ENCODE data around the gene WNT7B.

The WNT7B gene

DNA sequence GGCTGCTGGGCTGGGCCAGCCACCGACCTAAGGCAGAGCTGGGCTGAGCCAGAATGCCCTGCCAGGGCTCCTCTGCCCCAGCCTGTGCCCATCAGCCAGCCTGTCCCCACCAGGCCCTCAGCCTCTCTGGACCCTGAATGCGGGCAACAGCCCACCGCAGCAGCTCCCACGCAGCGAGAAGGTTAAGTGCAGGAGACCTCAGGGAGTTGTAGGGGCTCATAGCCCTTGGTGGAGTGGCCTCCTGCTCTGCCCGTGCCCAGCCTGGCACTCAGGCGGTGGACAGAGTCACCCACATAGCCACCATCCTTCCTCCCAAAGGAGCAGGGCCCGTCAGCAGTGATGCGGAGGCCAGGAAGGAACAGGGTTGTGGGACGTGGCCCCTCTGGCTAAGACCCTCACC lies 19.1 kb downstream of the WNT7B start:
- no peak for DNase-seq (ENCODE audit: low read depth in 2 of 2)

DNA sequence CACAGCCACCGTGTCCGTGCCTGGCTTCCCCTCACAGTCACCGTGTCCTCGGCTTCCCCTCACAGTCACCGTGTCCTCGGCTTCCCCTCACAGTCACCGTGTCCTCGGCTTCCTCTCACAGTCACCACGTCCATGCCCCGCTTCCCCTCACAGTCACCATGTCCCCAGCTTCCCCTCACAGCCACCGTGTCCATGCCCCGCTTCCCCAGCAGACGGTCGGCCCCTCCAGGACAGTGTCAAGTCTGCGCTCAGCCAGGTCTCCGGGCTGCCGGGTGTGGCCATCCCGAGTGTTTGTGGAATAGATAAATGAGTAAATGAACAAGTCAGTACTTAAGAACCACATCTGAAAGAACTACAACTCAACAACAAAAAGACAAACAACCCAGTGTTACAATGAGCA lies 23.8 kb downstream of the WNT7B start:
- no peak for DNase-seq (ENCODE audit: low read depth in 2 of 2)

DNA sequence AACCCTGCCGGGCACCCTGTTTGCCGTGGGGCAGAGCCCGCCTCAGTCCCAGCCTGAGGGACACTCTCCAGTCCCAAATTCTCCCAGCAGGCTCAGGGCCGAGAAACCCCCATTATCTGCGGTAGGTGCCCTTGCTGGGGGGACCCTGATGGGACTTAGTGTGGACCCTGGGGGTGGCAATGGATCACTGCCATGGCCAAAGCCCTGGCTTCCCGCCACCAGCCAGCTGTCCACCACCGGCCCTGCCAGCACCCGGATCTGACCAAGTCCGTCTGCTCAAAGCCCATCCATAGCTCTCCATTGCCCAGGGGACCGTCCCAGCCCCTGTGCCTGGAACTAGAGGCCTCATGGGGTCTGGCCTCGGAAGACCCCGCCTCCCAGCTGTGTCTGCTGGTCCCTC lies 24.4 kb downstream of the WNT7B start:
- DNase-seq (ENCODE audit: low read depth in 2 of 2): no peak

DNA sequence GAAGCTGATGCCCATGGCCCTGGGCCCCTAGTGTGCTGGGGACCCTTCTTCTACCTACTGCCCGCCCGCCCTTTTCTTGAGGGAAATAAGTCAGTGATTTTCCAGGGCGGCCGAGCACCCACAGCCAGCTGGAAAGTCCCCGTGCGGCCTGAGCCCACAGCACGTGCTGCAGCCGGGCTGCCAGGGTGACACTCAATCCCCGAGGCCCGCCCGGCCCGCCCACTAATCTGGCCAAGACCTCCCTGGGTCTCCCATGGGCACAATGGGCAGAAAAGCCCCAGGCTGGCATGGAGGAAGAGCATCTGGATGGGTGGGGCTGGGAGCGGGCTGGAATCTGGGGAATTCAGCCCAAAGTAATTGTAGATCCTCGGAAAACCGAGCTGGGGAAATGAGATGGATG lies 24.8 kb downstream of the WNT7B start:
- DNase-seq (ENCODE audit: low read depth in 2 of 2): no peak

DNA sequence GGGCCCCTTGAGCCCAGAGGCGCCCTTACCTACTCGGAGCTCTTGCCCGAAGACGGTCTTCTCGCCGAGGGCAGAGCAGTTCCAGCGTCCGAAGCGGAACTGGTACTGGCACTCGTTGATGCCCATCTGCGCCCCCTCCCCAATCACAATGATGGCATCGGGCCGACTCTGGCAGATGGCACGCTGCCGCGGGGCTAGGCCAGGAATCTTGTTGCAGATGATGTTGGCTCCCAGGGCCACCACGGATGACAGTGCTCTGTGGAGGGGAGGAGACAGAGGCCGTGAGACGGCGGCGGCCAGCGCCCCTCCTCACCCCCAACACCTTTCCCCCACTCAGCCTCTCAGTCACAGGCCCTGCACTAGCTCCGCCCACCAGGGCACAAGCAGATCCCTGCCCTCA lies 27.1 kb downstream of the WNT7B start:
- DNase-seq (ENCODE audit: low read depth in 2 of 2): no peak

DNA sequence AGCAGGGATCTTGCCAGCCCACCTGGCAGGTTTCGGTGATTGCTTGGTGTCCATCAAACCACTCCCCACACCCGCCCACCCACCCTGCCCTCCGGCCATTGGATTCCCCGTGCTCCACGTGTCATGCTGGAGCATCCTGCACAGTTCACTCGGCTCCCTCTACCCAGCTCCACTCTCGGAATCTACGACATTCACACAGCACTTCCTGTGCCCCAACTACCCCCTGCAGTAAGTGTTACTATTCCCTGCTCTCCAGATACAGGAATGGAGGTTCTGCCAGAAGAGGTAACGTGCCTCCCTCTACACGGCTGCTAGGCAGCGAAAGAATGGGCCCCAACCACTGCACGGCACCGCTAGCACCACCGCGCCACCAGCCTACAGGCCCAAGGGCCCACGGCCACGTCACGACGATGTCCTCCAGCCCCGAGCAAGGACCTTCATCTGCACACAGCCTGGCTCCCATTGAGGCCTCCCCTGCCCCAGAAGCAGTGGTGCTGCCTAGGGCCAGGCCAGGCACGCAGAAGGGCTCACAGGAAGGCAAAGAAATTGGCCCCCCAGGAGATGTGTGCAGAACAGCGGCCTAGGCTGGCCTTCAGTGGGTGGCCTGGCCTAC lies 27.6 kb downstream of the WNT7B start:
- no peak for DNase-seq (ENCODE audit: low read depth in 2 of 2)

DNA sequence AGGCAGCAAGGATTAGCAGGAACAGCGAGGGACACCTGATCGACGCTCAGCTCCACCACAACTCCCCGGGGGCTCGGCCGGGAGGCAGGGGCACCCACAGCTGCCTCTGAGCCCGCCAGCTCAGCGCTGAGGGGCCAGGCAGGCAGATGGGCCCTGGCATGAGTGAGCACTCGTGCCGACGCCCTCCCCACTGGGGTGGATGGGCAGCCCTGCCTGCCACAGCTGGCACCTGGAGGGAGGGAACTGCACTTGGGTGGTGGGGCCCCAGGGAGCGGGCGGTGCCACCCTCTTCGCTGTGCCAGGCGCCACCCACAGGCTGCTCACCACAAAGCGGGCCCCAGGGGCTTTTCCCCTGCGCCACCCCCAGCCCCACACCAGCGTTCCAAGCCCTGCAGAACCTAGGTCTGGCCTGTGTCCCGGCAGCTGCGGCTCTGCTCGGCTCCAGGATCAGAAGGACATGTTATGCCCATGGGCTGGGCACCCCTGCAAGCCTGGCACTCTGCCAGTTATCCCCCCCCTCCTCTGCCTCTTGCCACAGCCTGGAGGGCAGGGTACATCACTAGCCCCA lies 28.8 kb downstream of the WNT7B start:
- DNase-seq (ENCODE audit: low read depth in 2 of 2): no peak

DNA sequence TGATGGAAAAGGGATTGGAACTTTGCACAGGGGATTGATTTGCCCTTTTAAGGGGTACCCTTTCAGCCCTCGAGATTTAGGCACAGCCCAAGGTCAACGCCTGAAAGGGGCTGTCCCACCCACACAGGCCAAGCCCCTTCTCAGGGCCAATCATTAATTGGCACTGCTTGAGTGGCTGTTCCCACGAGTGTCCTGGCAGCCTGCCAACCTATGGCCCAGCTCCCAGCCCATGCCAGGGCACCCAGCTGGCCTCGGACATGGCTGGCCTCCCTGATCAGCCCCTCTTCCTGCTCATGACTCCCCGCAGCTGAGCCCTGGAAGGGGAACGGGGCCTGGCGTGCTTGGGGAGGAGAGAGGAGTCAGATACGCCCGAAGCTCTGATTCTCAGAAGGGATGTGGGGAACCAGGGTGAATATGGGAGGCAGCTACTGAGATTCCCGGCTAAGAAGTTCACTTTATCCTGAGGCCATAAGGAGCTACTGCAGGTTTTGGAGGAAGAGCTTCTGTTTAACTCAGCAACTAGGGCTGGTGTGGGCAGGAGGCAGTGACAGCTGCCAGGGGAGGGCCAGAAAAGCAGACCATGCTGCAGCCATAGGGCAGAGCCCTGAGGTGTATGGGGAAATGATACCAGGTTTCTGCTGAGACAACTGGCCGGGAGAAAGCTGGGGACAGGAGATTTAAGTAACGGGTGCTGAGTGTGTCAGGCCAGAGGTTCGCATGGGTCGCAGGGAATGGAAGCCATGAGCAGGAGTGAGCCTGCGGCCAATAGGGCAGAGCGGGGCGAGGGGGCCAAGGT lies 30.0 kb downstream of the WNT7B start:
- DNase-seq (ENCODE audit: low read depth in 2 of 2): no peak

DNA sequence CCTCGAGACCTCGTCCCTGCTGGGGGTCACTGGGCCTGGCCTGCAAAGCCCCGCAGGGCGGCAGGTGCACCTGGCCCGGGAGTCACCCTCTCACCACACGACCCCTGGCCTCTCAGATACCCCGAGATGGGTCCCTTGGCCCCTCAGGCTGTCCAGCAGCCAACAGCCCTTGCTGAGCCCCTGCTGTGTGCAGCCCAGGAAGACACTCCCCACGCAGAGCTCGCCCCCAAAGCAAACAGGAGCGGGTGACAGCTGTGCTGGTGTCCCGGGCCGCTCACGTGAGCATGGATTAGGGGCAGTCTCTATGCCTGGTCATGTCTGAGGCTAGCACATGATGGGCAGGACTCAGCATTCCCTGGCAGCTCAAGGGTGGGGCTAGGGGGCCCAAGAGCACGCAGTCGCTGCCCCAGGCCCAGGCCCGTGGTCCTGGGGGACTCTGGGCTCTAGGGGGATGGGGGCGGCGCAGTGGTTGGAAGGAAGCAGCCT lies 31.3 kb downstream of the WNT7B start:
- DNase-seq (ENCODE audit: low read depth in 2 of 2): no peak

DNA sequence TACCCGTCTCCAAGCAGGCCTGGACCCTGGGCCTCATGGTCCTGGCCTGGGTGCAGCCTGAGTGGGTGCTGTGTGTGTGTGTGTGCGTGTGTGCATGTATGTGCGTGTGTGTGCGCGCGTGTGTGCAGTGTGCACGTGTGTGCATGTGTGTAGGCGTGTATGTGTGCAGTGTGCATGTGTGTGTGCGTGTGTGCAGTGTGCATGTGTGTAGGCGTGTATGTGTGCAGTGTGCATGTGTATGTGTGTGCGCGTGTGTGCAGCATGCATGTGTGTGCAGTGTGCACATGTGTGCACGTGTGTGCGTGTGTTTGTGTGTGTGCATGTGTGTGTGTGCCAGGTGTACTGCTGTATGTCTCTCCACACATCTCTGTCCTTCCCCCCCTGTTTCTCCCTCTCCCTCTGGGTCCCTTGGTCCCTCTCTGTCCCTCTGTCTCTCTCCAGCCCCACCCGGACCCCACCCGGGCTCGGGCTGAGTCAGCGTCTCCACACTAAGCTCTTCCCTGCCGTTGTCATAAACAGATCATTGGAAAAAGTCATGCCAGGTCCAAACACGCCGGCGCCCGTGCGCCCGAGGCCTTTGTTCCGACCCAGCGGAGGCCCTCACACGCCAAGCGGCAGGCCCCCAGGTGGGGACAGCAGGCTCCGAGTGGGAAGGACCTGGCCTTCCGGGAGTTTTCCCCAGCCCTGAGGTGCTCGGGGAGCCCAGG lies 34.0 kb downstream of the WNT7B start:
- DNase-seq (ENCODE audit: low read depth in 2 of 2): no peak

DNA sequence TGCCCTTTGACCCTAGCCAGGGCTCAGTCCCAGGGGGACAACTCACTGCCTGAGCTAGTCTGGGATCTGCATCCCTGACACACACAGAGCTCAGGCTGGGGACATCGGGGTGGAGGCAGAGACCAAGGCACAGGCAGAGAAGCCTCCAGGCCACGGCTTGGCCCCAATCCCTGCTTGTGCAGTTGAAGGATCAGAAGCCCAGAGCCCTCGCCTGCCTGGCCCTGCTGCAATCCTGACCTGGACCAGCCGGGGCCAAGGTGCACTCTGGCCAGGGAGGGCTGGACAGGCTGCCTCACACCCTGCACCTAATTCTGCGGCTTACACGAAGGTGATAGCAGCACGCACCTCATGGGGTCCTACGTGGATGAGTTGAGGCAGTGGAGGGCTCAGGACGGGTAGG lies 34.6 kb downstream of the WNT7B start:
- DNase-seq (ENCODE audit: low read depth in 2 of 2): no peak

DNA sequence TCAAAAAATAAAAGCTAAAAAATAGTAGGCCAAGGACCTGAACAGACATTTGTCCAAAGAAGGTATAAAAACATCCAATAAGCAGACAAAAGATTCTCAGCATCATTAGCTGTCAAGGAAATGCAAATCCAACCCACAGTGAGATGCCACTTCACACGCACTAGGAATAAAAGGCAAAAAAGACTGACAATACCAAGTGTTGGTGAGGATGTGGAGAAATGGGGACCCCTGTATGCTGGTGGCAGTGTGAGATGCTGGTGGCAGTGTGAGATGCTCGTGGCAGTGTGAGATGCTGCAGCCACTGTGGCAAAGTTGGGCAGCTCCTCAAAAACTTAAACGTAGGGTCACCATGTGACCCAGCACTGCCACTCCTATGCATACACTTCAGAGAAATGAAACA lies 38.0 kb downstream of the WNT7B start:
- no peak for DNase-seq (ENCODE audit: low read depth in 2 of 2)

DNA sequence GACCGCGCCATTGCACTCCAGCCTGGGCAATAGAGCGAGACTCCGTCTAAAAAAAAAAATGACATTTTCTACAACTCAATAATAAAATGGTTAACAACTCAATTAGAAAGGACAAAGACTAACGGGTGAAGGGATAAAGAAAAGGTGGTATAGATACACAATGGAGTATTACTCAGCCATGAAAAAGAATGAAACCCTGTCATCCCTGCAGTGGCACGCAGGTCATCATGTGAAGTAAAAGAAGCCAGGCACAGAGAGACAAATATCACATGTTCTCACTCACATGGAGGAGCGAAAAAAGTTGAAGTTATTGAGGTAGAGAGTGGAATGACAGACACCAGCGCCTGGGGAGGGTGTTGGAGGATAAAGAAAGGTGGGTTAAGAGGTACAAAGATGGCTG lies 39.0 kb downstream of the WNT7B start:
- no peak for DNase-seq (ENCODE audit: low read depth in 2 of 2)

DNA sequence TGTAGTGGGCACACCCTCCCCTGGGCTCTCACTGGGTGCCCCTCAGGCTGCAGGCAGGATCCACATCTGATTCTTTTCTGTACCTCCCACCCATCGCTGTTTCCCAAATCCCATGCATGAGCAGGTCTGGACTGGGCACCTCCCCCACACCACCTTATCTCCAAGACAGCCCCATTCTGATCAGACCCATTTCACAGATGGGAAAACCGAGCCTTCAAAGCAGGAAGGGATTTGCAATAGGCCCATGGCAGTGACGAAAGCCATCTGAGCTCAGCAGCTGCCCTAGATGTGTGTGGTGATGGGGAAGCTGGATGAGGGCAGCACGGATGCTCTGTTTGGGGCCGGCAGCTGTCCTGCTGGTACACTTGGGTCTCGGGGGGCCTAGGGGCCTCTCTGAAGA lies 41.4 kb downstream of the WNT7B start:
- no peak for DNase-seq (ENCODE audit: low read depth in 2 of 2)

DNA sequence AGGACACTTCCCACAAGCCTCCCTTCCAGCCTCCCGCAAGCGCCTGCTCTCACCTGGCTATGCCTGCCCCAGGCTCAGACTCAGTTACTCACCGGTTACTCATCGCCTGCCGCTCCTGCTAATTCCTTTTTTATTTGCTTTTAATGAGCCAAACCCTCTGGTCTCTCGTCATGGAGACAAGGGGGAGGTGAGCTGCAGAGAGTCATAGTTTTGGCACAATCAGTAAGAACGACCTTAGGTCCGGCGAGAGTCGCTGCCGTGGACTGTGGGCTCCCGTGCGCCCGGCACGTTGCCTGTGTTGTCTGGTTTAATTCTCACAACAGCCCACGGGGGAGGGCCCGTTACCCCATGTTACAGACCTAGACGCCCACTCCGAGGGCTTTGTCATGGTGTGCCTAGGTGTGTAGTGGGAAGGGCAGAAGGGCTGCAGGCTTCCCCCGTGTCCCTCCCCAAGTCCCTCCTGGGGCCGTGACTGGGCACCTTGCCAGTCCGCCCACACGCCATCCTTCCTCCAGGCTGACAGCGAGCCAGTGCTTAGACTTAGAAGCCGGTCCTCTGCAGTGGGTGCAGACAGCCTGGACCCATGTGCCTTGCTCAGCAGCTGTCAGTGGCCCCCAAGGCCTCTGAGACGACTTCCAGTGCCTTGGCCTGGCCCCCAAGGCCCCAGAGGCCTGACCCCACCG lies 42.2 kb downstream of the WNT7B start:
- DNase-seq (ENCODE audit: low read depth in 2 of 2): no peak

DNA sequence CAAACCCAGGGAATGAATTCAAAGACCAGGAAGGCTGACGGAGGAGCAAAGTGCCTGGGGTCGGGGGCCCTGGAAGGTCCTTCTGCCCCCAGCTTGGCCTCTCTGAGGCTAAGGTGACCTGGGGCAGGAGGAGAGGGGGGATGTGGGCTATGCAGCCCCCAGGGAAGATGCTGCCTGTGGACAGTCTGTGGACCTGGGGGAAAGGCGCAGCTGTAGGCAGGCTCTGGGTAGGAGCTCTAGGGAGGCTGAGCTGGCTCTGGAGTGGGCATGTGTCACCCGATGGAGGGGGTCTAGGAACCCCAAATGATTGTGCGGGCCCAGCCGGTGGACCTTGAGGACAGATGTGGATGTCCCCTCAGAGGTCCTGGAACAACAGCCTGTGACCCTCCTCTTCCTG lies 42.8 kb downstream of the WNT7B start:
- no peak for DNase-seq (ENCODE audit: low read depth in 2 of 2)

DNA sequence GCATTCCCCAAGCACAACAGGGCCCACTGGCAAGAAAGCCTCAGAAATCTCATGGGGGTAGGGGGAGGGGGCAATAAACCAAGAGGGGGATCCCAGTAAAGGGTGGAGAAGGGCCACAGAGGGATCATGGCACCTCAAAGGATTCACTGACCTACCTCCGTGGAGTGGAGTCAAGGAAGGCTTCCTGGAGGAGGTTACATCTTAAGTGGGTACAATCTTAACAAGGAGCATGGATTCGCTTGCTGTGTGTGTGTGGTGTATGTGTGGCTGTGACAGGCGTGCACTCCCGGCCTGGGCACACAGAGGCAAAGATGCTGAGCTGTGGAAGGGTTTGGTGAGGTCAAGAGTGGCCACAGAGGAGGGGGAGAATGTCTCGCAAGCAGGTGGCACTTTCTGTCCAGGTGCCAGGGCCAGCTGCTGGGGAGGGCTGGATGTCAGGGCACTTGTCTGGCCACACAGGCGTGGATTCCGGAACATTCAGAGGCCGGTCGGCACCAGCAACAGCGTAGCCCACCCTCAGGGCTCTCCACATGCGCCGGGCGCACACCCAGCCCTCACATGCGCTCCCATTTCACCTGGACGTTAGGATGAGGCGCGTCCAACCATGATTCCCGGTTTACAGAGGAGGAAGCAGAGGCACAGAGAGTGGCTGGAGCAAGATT lies 43.3 kb downstream of the WNT7B start:
- no peak for DNase-seq (ENCODE audit: low read depth in 2 of 2)

DNA sequence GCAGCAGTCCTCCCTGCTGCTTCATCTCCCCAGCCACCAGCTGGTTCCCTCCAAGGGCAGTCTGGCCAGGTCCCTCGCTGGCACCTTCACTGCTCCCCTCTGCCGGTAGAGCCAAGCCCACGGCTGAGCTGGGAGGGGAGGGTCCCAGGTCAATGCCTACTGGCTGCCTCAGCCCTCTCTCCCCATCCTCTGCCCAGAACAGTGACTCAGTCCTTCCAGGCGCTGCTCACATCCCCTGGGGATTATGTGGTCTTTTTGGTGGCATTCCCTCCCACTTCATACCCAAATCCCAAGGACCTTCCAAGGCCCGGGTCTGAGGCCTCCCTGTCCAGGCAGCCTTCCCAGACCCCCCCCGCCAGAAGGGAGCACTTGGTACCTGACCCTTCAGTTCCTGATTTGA lies 44.9 kb downstream of the WNT7B start:
- DNase-seq (ENCODE audit: low read depth in 2 of 2): no peak

DNA sequence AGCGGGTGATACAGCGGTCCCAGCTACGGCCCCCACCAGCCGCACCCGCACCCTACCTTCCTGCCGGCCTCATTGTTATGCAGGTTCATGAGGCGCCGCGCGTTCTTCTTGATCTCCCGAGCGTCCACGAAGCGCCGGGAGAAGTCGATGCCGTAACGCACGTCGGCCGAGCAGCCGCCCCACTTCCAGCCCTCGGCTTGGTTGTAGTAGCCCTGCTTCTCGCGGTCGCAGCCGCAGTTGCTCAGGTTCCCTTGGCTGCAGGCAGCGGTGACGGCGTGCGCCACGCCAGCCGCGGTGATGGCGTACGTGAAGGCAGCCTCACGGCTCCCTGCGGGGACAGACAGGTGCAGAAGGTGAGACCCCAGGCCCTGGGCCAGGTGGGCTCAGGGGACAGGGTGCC lies 45.9 kb downstream of the WNT7B start:
- no peak for DNase-seq (ENCODE audit: low read depth in 2 of 2)

DNA sequence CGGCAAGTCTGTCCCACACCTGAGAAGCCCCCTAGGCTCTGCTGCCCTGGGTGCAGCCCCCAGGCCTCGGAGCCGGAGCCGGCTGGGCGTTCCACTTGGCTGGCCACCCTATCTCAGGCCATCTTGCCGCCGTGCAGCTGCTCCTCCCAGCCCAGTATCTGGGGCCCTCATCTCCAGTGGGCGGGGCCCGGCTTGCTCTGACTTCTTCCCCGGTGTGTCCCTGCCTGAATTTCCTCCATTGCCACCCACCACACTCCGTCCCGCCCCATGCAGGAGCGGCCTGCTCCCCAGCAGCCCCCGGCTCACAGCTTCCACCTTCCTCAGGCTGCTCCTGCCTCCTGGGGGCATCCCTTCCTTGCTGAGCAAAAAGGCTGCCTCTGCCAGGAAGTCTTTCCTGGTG lies 46.6 kb downstream of the WNT7B start:
- no peak for DNase-seq (ENCODE audit: low read depth in 2 of 2)

DNA sequence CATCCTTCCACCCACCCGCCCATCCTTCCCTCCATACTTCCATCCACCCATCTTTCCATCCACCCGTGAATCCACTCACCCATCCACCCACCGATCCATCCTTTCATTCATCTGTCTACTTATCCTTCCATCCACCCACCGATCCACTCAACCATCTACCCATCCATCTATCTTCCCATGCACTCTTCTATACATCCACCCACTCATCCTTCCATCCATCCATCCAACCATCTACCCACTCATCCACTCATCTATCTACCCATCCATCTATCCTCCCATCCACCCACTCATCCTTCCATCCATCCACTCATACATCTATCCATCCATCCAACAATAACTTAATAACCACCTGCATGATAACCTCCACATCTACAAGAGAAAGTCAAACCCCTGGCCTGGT lies 47.3 kb downstream of the WNT7B start:
- no peak for DNase-seq (ENCODE audit: low read depth in 2 of 2)

Measured in activated CD4-positive, alpha-beta T cell treated with anti-CD3 and anti-CD28 coated beads for 24 hours (primary cell).